Endothelial cell (in vitro differentiated cells): Measurements from ENCODE around the gene FBLN5. TPM values are rescaled to one million over a fixed set of nuclear protein-coding genes. Genes with fewer than 3 reads are reported as not detected.

Experiments used
- DNase-seq: peaks from one replicate; pipeline ENCODE4 v3.0.0; 2021; ENCODE audit warnings: low spot score
- H3K27ac Mint-ChIP-seq: one replicate; pipeline ENCODE4 v1.8.0; 2021; ENCODE audit warnings: mixed read lengths, inconsistent platforms; ENCODE audit not compliant: unreplicated experiment
- H3K27me3 Mint-ChIP-seq: one replicate; pipeline ENCODE4 v1.8.0; 2021; ENCODE audit warnings: mild to moderate bottlenecking, moderate library complexity, mixed read lengths, inconsistent platforms; ENCODE audit not compliant: unreplicated experiment
- H3K36me3 Mint-ChIP-seq: one replicate; pipeline ENCODE4 v1.8.0; 2021; ENCODE audit warnings: mild to moderate bottlenecking, low read depth, mixed read lengths, inconsistent platforms; ENCODE audit not compliant: unreplicated experiment
- H3K4me1 Mint-ChIP-seq: one replicate; pipeline ENCODE4 v1.8.0; 2021; ENCODE audit warnings: mild to moderate bottlenecking, mixed read lengths, inconsistent platforms; ENCODE audit not compliant: unreplicated experiment
- H3K4me3 Mint-ChIP-seq: one replicate; pipeline ENCODE4 v1.8.0; 2021; ENCODE audit warnings: mild to moderate bottlenecking, mixed read lengths, inconsistent platforms; ENCODE audit not compliant: unreplicated experiment
- H3K9me3 Mint-ChIP-seq: one replicate; pipeline ENCODE4 v1.8.0; 2021; ENCODE audit warnings: mixed read lengths, inconsistent platforms; ENCODE audit not compliant: unreplicated experiment
- CTCF ChIP-seq: fragments of 200-600 bp; sonication (generic); IDR thresholded peaks from one replicate; pipeline ENCODE4 v1.5.0; 2021; ENCODE audit warnings: antibody characterized with exemption; ENCODE audit not compliant: unreplicated experiment
- total RNA-seq: library from RNA; stranded (reverse); fragmentation: NEBNext Ultra II Directional; extraction: Animal tissue kit (Norgen Biotek cat#: 25700); gene quantifications from one replicate; pipeline ENCODE4 v1.2.1, GENCODE V29; 2021; ENCODE audit not compliant: unreplicated experiment

The FBLN5 gene
- total RNA-seq, 1 donor from 2014 or later, result 0.26 TPM

- Mint-ChIP-seq H3K36me3 (no peaks in the 10 kb centered on the region), H3K27ac (no peak overlapping the region), H3K4me1 (peaks cover 8% of the 10 kb centered on the region), H3K4me3 (peak overlapping the region; percentile 89), H3K27me3 (peaks cover 14% of the 10 kb centered on the region), H3K9me3 (no peaks in the 10 kb centered on the region)
- TF ChIP-seq CTCF, result no peak
- DNase-seq, result peak; percentile 15
Observed at GRCh38 chr14:91946622-91947474, 646 bp downstream of the FBLN5 start.

GRCh38 chr14:91945751-91946621 is 1.5 kb downstream of the FBLN5 start:
- Mint-ChIP-seq H3K27me3 (peaks cover 14% of the 10 kb centered on the region), H3K4me3 (no peak overlapping the region), H3K4me1 (peaks cover 8% of the 10 kb centered on the region), H3K36me3 (no peaks in the 10 kb centered on the region), H3K9me3 (no peaks in the 10 kb centered on the region), H3K27ac (no peak overlapping the region)
- DNase-seq, result no peak
- no peak for TF ChIP-seq CTCF

- Mint-ChIP-seq H3K27ac (no peak overlapping the region), H3K4me1 (peaks cover 3% of the 10 kb centered on the region), H3K27me3 (peaks cover 11% of the 10 kb centered on the region), H3K36me3 (no peaks in the 10 kb centered on the region), H3K4me3 (no peak overlapping the region), H3K9me3 (no peaks in the 10 kb centered on the region)
- DNase-seq, result no peak
- no peak for TF ChIP-seq CTCF
Observed at GRCh38 chr14:91942946-91943345, 4.5 kb downstream of the FBLN5 start.

GRCh38 chr14:91942128-91942527 is 5.4 kb downstream of the FBLN5 start:
- no peak for TF ChIP-seq CTCF
- no peaks in the 10 kb centered on the region for H3K36me3 Mint-ChIP-seq
- H3K4me1 Mint-ChIP-seq, result peaks cover 2% of the 10 kb centered on the region
- H3K4me3 Mint-ChIP-seq, result no peak overlapping the region
- no peak overlapping the region for H3K27ac Mint-ChIP-seq
- H3K9me3 Mint-ChIP-seq, result no peaks in the 10 kb centered on the region
- no peak for DNase-seq
- H3K27me3 Mint-ChIP-seq, result peaks cover 10% of the 10 kb centered on the region
